GM13977 (cell line): ENCODE data around the gene SLC6A4.

ENCODE experiments used
- DNase-seq: peaks from one replicate; pipeline ENCODE4 v3.0.0; 2012; ENCODE audit warnings: low spot score
- in situ Hi-C: fragments of 300-500 bp; cut with MboI; formaldehyde crosslinking; loops from one replicate; pipeline ENCODE4 v1.12.0; 2022; ENCODE audit warnings: low sequenced_read_pairs, low pct_unique_long_range_greater_than_20kb, mixed read lengths, inconsistent platforms; ENCODE audit not compliant: unreplicated experiment
- TF ChIP-seq, protein P1 (sequence below): IDR thresholded peaks from 2 replicates; pipeline ENCODE4 v1.5.1; 2012; ENCODE audit warnings: mild to moderate bottlenecking, control low read depth; ENCODE audit not compliant: insufficient read depth; ENCODE audit errors: extremely low read depth, missing control alignments

SLC6A4 gene

DNA sequence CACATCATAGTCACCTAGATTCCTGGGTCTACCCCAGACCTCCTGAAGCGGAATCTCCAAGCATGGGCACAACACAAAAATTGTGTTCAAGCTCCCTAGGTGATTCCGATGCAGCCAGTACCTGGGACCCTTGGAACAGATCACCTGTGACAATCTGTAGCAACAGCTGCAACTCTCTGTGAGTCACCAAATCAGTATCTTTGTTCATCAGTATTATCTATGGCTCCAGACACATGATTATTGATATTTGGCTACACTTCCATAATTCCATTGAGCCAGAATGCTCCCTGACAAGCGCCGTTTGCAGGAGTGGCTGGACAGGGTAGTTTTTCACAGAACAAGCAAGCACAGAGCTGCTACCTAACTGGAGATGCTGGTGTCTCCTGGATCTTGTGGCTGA is 16.2 kb downstream of the SLC6A4 start:
- TF ChIP-seq, protein P1, sequence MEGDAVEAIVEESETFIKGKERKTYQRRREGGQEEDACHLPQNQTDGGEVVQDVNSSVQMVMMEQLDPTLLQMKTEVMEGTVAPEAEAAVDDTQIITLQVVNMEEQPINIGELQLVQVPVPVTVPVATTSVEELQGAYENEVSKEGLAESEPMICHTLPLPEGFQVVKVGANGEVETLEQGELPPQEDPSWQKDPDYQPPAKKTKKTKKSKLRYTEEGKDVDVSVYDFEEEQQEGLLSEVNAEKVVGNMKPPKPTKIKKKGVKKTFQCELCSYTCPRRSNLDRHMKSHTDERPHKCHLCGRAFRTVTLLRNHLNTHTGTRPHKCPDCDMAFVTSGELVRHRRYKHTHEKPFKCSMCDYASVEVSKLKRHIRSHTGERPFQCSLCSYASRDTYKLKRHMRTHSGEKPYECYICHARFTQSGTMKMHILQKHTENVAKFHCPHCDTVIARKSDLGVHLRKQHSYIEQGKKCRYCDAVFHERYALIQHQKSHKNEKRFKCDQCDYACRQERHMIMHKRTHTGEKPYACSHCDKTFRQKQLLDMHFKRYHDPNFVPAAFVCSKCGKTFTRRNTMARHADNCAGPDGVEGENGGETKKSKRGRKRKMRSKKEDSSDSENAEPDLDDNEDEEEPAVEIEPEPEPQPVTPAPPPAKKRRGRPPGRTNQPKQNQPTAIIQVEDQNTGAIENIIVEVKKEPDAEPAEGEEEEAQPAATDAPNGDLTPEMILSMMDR = no peak
- in situ Hi-C loops = no loop called here

DNA sequence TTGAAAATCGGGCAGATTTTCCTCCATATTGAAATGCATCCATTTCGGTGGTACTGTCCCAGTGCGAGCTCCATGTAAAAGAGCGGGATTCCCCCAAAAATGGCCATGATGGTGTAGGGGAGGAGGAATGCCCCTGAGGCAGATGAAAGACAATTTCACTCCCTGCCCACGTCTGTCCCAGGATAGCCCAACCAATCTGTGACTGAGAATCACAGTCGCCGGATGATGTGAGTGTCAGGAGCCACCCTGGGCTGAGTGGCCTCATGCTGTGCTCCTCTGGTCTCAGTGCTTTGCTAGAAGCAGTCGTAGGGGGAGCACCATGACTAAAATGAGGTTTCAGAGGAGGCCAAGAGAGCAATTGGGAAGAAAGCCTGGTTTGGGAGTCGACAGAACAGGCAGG is 16.7 kb downstream of the SLC6A4 start:
- TF ChIP-seq, protein P1 = no peak
- DNase-seq = peak; percentile 67
- in situ Hi-C loops = no loop called here

More for the DNA sequence above, 16.2 kb downstream of the SLC6A4 start:
- DNase-seq = no peak

- TF ChIP-seq, protein P1 = no peak
- DNase-seq = no peak
- in situ Hi-C loops = no loop called here
Measured at GRCh38 chr17:30217746-30218245, 17.7 kb downstream of the SLC6A4 start.

- no peak for DNase-seq
- in situ Hi-C loops = no loop called here
- TF ChIP-seq, protein P1 = no peak
Measured at GRCh38 chr17:30217054-30217453, 18.4 kb downstream of the SLC6A4 start.

DNA sequence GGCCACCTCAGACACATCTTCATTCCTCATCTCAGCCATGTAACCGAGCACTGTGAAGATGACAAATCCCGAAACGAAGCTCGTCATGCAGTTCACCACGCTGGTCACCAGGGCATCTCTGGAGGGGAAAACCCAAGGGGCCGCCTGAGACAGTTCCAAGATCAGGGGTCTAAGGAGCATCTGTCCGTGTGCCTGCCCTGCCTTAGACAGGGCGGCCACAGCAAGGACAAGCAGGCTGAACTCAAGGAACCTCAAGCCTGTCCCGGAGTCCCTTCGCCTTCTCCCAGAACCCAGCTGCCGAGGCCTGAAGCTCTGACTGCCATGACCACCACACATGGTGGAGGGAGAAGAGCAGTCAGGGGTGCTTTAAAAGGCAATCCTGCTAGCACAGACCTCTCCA is 22.7 kb downstream of the SLC6A4 start:
- in situ Hi-C loops = no loop called here
- peak; percentile 77 for DNase-seq
- TF ChIP-seq, protein P1 = no peak

GRCh38 chr17:30211371-30211770 is 24.1 kb downstream of the SLC6A4 start:
- in situ Hi-C loops = no loop called here
- TF ChIP-seq, protein P1 = no peak
- DNase-seq = no peak

DNA sequence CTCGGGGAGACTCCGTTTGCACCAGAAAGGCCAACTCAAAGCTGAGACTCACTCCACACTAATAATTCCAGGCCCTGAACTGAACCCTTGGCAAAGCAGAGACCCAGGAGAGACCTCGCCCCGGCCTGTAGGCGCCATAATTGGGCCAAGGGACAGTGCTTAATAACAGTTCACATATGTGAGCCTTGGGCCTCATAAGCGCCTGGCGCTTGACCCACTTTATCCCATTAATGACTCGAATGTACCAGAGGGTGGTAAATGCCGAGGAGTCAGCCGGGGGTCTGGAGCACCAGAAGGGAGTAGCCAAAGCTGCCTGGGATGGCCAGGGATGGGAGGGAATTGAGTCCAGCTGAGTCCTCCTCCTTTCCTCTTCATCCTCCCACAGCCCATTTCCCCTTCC is 24.6 kb downstream of the SLC6A4 start:
- TF ChIP-seq, protein P1 = no peak
- in situ Hi-C loops = no loop called here
- no peak for DNase-seq
